H9 (cell line): ENCODE data around the gene SNW1. TPM values are rescaled to one million over a fixed set of nuclear protein-coding genes. Genes with fewer than 3 reads are reported as not detected.
"Not testable (repeated sequence)": the region's sequence is repeated elsewhere in the genome, so short reads cannot be mapped to it uniquely, and the experiment has no call there.

Experiments used
- DNase-seq: peaks from one replicate; pipeline ENCODE4 v3.0.0-alpha.2; 2017
- H2AFZ ChIP-seq: one replicate; pipeline ENCODE4 v1.6.1; 2013; ENCODE audit warnings: mild to moderate bottlenecking, low read length, control low read depth, moderate library complexity
- H2AK5ac ChIP-seq: 2 replicates; pipeline ENCODE4 v1.6.1; 2013; ENCODE audit warnings: low read length, control low read depth, mixed read lengths; ENCODE audit not compliant: insufficient read length
- H2BK120ac ChIP-seq: one replicate; pipeline ENCODE4 v1.6.1; 2013; ENCODE audit warnings: low read depth, mild to moderate bottlenecking, low read length, control low read depth, inconsistent platforms; ENCODE audit not compliant: poor library complexity, severe bottlenecking
- H2BK12ac ChIP-seq: 2 replicates; pipeline ENCODE4 v1.6.1; 2013; ENCODE audit warnings: low read length, control low read depth, mixed read lengths, low read depth; ENCODE audit not compliant: insufficient read length
- H2BK15ac ChIP-seq: 2 replicates; pipeline ENCODE4 v1.6.1; 2013; ENCODE audit warnings: low read depth, low read length, control low read depth
- H2BK20ac ChIP-seq: one replicate; pipeline ENCODE4 v1.6.1; 2013; ENCODE audit warnings: low read depth, mild to moderate bottlenecking, low read length, control low read depth, inconsistent platforms; ENCODE audit not compliant: poor library complexity, severe bottlenecking
- H2BK5ac ChIP-seq: 2 replicates; pipeline ENCODE4 v1.6.1; 2013; ENCODE audit warnings: low read length, control low read depth, mixed read lengths; ENCODE audit not compliant: insufficient read length
- H3K14ac ChIP-seq: 2 replicates; pipeline ENCODE4 v1.6.1; 2013; ENCODE audit warnings: low read length, control low read depth; ENCODE audit not compliant: insufficient read depth
- H3K18ac ChIP-seq: 2 replicates; pipeline ENCODE4 v1.6.1; 2013; ENCODE audit warnings: low read depth, mild to moderate bottlenecking, mixed read lengths, low read length, control low read depth; ENCODE audit not compliant: insufficient read length
- H3K23ac ChIP-seq: 2 replicates; pipeline ENCODE4 v1.6.1; 2013; ENCODE audit warnings: low read length, control low read depth, mixed read lengths, low read depth; ENCODE audit not compliant: insufficient read length
- H3K23me2 ChIP-seq: 2 replicates; pipeline ENCODE4 v1.6.1; 2013; ENCODE audit warnings: low read depth, mild to moderate bottlenecking, mixed read lengths, low read length, control low read depth; ENCODE audit not compliant: insufficient read length, poor library complexity, severe bottlenecking
- H3K27ac ChIP-seq: 2 replicates; pipeline ENCODE4 v1.5.1; 2013; ENCODE audit warnings: low read length, control low read depth, mixed read lengths, low read depth; ENCODE audit not compliant: insufficient read length
- H3K27me3 ChIP-seq: 2 replicates; pipeline ENCODE4 v1.6.1; 2013; ENCODE audit warnings: low read length, control low read depth, inconsistent platforms; ENCODE audit not compliant: insufficient read depth
- H3K4ac ChIP-seq: 2 replicates; pipeline ENCODE4 v1.6.1; 2013; ENCODE audit warnings: low read depth, mild to moderate bottlenecking, control low read depth, inconsistent platforms, low read length, moderate library complexity
- H3K4me1 ChIP-seq: 2 replicates; pipeline ENCODE4 v1.6.1; 2013; ENCODE audit warnings: low read length, control low read depth, inconsistent platforms; ENCODE audit not compliant: insufficient read depth
- H3K4me2 ChIP-seq: 2 replicates; pipeline ENCODE4 v1.6.1; 2013; ENCODE audit warnings: low read length, control low read depth, mixed read lengths; ENCODE audit not compliant: insufficient read length, insufficient read depth
- H3K56ac ChIP-seq: 2 replicates; pipeline ENCODE4 v1.6.1; 2013; ENCODE audit warnings: low read depth, mild to moderate bottlenecking, mixed read lengths, low read length, control low read depth; ENCODE audit not compliant: insufficient read length
- H3K79me1 ChIP-seq: 2 replicates; pipeline ENCODE4 v1.6.1; 2013; ENCODE audit warnings: low read depth, mild to moderate bottlenecking, moderate library complexity, low read length, control low read depth, inconsistent platforms; ENCODE audit not compliant: insufficient read depth, poor library complexity, severe bottlenecking
- H3K79me2 ChIP-seq: 2 replicates; pipeline ENCODE4 v1.6.1; 2013; ENCODE audit warnings: low read length, control low read depth, inconsistent platforms; ENCODE audit not compliant: insufficient read depth
- H3K9ac ChIP-seq: 2 replicates; pipeline ENCODE4 v1.6.1; 2013; ENCODE audit warnings: low read length, control low read depth, mixed read lengths; ENCODE audit not compliant: insufficient read length; ENCODE audit errors: extremely low read depth
- H3K9me3 ChIP-seq: one replicate; pipeline ENCODE4 v1.6.1; 2013; ENCODE audit warnings: low read depth, low read length, inconsistent platforms; ENCODE audit not compliant: control insufficient read depth
- H3T11ph ChIP-seq: one replicate; pipeline ENCODE4 v1.6.1; 2013; ENCODE audit warnings: mild to moderate bottlenecking, low read length, control low read depth, inconsistent platforms
- H4K20me1 ChIP-seq: one replicate; pipeline ENCODE4 v1.6.1; 2013; ENCODE audit not compliant: control insufficient read depth, insufficient read length, insufficient read depth
- H4K5ac ChIP-seq: 2 replicates; pipeline ENCODE4 v1.6.1; 2013; ENCODE audit warnings: low read depth, mild to moderate bottlenecking, mixed read lengths, low read length, control low read depth; ENCODE audit not compliant: insufficient read length
- H4K8ac ChIP-seq: replicated peaks from 2 replicates; pipeline ENCODE4 v1.6.1; 2013; ENCODE audit warnings: low read length, control low read depth, mixed read lengths, low read depth; ENCODE audit not compliant: insufficient read length
- H4K91ac ChIP-seq: 2 replicates; pipeline ENCODE4 v1.6.1; 2013; ENCODE audit warnings: low read depth, mild to moderate bottlenecking, moderate library complexity, mixed read lengths, low read length, control low read depth; ENCODE audit not compliant: insufficient read length
- H3K27ac Mint-ChIP-seq, 3 experiments: 2 replicates in 2 of 3; 3 replicates in 1 of 3; pipeline ENCODE4 v1.8.0; 2020 to 2021; ENCODE audit warnings: mixed read lengths in 3 of 3, mild to moderate bottlenecking in 1 of 3, moderate library complexity in 1 of 3
- H3K27me3 Mint-ChIP-seq: 2 replicates; pipeline ENCODE4 v1.8.0; 2021; ENCODE audit warnings: low read depth, mild to moderate bottlenecking, moderate library complexity, mixed read lengths
- H3K36me3 Mint-ChIP-seq, 3 experiments: 2 replicates in 2 of 3; 3 replicates in 1 of 3; pipeline ENCODE4 v1.8.0; 2020 to 2021; ENCODE audit warnings: low read depth in 3 of 3, mixed read lengths in 3 of 3; ENCODE audit not compliant: insufficient read depth in 1 of 3
- H3K4me1 Mint-ChIP-seq, 2 experiments: 2 replicates each; pipeline ENCODE4 v1.8.0; 2020; ENCODE audit warnings: mixed read lengths in 2 of 2
- H3K4me3 Mint-ChIP-seq, 2 experiments: 2 replicates in 1 of 2; 3 replicates in 1 of 2; pipeline ENCODE4 v1.8.0; 2020 to 2021; ENCODE audit warnings: mild to moderate bottlenecking in 2 of 2, mixed read lengths in 2 of 2, moderate library complexity in 1 of 2
- H3K9me3 Mint-ChIP-seq, 2 experiments: 2 replicates in 1 of 2; 3 replicates in 1 of 2; pipeline ENCODE4 v1.8.0; 2020; ENCODE audit warnings: mild to moderate bottlenecking in 2 of 2, mixed read lengths in 2 of 2, moderate library complexity in 1 of 2
- WGBS: extraction: QIAGEN DNeasy Blood & Tissue Kit; methylation state at CpG from one replicate; pipeline ENCODE4 v1.1.7; 2013; ENCODE audit warnings: missing lambda C conversion rate, low lambda C conversion rate, mixed read lengths; ENCODE audit not compliant: insufficient read length; ENCODE audit errors: extremely low coverage; 5-methylcytosine and 5-hydroxymethylcytosine counted together
- total RNA-seq: library from RNA; stranded (reverse); gene quantifications from 2 replicates; pipeline ENCODE4 v1.2.1, GENCODE V29; 2021

Gene SNW1
- total RNA-seq, 1 experiment from 2014 or later, result 103 TPM

DNA sequence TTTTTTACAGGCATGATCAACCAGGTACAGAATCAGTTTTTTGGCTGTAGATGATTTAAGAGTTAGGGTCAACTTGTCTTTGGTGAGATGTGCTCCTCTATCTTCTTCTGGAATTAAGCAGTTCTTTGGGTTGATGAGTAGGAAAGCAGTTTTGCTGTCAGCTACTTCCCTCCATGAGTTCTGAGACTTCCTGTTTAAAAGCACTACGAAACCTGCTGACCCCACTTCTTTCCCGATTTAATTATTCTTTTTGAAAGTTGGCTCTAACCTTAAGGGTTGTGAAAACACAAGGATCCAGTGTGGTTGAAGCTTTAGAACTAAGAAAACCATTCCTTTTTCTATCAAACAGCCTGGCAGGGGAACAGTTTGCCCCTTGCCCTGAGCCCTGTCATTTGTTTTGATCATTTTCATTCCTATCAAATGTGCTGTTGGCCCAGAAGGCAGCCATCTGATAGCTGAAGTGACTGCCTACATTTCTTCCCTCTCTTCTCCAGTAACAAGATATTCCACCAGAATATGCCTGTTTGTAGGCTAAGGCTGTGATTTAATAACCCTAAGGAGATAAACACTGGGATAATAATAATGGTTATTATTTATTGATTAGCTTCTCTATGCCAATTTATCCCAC is 7.6 kb upstream of the SNW1 start:
- not testable (repeated sequence) for H3T11ph ChIP-seq, H3K79me1 ChIP-seq, H3K4ac ChIP-seq, DNase-seq, H4K8ac ChIP-seq, H3K27me3 ChIP-seq, H3K27ac Mint-ChIP-seq, H2BK5ac ChIP-seq, H3K14ac ChIP-seq, H2BK20ac ChIP-seq, H2AK5ac ChIP-seq, H4K91ac ChIP-seq, H3K4me2 ChIP-seq, H3K36me3 Mint-ChIP-seq, H2AFZ ChIP-seq, H2BK120ac ChIP-seq, H3K18ac ChIP-seq, H3K79me2 ChIP-seq, H3K4me3 Mint-ChIP-seq, H4K5ac ChIP-seq, H2BK15ac ChIP-seq, H3K9me3 Mint-ChIP-seq, H3K27ac ChIP-seq, H4K20me1 ChIP-seq, H2BK12ac ChIP-seq, H3K9ac ChIP-seq, H3K23ac ChIP-seq, H3K23me2 ChIP-seq, H3K56ac ChIP-seq, H3K27me3 Mint-ChIP-seq, H3K9me3 ChIP-seq, H3K4me1 ChIP-seq
- H3K4me1 Mint-ChIP-seq, result peaks cover 7 to 12% of the 10 kb centered on the region in 2 experiments
- WGBS, result no CpG with 5 or more reads among the region's 2 CpGs
